Prostate gland (tissue), 1 donor: ENCODE data around the gene SLC35G3.

Experiments
- POLR2A ChIP-seq: fragments of 450-650 bp; IDR thresholded peaks from one replicate; pipeline ENCODE4 v1.6.1; 2016; ENCODE audit warnings: antibody characterized with exemption, mild to moderate bottlenecking
- POLR2AphosphoS5 ChIP-seq: sonication (generic); formaldehyde crosslinking; IDR thresholded peaks from one replicate; pipeline ENCODE4 v1.6.1; 2017; ENCODE audit warnings: antibody characterized with exemption

- TF ChIP-seq POLR2A = no peak
- no peak for TF ChIP-seq POLR2AphosphoS5
Measured at GRCh38 chr17:35187481-35187880, 6.7 kb downstream of the SLC35G3 start.
